Measurements from ENCODE around the gene STON2.

GRCh38 chr14:81430235-81430634, 30.1 kb upstream of the STON2 start:
- TF ChIP-seq CTCF (IDR thresholded peaks at IDR 0.05) (no peak), POLR2A (IDR thresholded peaks at IDR 0.05) (no peak), EP300 (IDR thresholded peaks at IDR 0.05) (no peak)

Measured in ovary (tissue), 3 donors.